NCI-H510A (cell line): ENCODE data around the gene BOLA2.
"Not testable (repeated sequence)": the region's sequence is repeated elsewhere in the genome, so short reads cannot be mapped to it uniquely, and the experiment has no call there.

Experiments used
- DNase-seq: peaks from one replicate; lab custom pipeline; 2025; lab: John Stamatoyannopoulos, UW

Gene BOLA2

GRCh38 chr16:29454269-29454668 lies at the start of gene BOLA2, which contains the start of gene SLX1B:
BOLA2 (minus strand) TSS chr16:29454351; CDS start chr16:29454253, 98 bp downstream.
SLX1B (plus strand) TSS chr16:29454533.
- not testable (repeated sequence) for DNase-seq

DNA sequence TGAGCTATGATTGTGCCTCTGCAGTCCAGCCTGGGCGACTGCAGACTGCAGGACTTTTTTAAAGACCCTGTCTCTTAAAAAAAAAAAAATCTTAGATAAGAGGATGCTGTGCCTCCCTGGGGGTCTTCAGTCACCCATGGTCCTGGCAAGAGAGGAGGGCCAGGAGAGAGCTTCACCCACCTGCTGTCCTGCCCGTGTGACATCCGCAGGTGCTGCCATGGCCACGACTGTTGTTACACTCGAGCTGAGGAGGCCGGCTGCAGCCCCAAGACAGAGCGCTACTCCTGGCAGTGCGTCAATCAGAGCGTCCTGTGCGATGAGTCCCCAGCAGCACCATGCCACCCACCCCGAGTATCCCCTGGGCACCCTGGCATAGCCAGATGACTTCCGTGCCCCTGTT lies 28.1 kb upstream of the BOLA2 start:
- DNase-seq = not testable (repeated sequence)

DNA sequence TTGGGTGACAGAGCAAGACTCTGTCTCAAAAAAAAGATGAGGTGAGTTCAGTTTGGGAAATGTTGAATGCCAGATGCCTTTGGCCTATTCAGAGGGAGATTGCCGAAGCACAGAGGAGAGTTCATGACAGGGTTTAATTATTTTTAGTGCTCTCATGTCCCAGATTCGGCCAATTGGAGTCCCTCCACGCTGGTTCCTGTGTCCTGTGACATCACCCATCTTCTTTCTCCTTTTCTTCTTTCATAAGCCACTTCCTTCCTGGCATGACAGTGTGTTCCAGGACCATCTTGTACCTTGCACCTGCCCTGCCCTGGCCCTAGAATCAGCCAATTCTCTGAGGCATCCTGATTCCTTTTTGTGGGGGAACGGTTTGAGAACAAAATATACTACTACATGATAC lies 17.9 kb upstream of the BOLA2 start:
- not testable (repeated sequence) for DNase-seq

DNA sequence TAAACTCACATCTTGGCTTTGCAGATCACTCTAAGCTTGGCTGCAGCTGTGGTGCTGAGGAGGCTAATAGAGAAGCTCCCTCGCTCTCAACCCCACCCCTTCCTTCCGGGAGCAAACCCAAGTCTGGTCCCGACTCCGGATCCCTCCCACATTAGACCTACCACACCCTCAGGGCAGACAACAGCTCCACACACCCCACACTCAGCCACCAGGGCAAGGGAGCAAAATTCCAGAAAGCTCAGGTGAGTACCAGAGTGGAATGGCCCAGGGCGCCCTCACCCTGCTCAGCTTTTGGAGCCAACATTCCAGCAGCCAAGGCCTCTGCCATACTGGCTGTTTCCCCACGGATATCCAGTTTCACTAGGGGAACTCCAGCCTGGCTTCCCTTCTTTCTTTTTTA lies 15.5 kb upstream of the BOLA2 start:
- not testable (repeated sequence) for DNase-seq

GRCh38 chr16:29467654-29468366 lies 13.7 kb upstream of the BOLA2 start:
- DNase-seq = not testable (repeated sequence)

GRCh38 chr16:29466904-29467303 lies 12.8 kb upstream of the BOLA2 start:
- DNase-seq = not testable (repeated sequence)

GRCh38 chr16:29465985-29466824 lies 12.1 kb upstream of the BOLA2 start:
- DNase-seq = not testable (repeated sequence)

- not testable (repeated sequence) for DNase-seq
Measured at GRCh38 chr16:29460647-29461030, 6.5 kb upstream of the BOLA2 start.

- not testable (repeated sequence) for DNase-seq
Measured at GRCh38 chr16:29459706-29460646, 5.8 kb upstream of the BOLA2 start, which contains the start of gene SULT1A4. SULT1A4 (plus strand) TSS chr16:29459913; CDS start chr16:29461386, 1,473 bp downstream.

GRCh38 chr16:29457660-29458059 lies 3.5 kb upstream of the BOLA2 start:
- DNase-seq = not testable (repeated sequence)

DNA sequence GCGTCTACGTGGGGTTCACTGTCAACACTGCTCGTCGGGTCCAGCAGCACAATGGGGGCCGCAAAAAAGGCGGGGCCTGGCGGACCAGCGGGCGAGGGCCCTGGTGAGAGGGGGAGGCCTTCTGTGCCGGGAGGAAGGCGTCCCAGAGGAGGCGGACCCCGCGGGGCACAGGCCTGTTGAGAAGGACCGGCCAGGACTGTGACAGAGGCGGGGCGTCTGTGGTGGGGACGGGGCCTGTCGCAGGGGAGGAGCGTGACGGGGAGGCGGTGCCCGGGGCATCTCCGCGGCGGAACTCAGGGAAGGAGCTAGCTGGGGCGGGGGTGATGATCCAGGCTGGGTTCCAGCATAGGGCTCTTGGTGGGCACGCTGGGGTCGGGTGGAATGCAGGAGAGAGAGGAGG lies 677 bp upstream of the BOLA2 start:
- not testable (repeated sequence) for DNase-seq

- not testable (repeated sequence) for DNase-seq
Measured at GRCh38 chr16:29453754-29454153, 397 bp downstream of the BOLA2 start.

- DNase-seq = not testable (repeated sequence)
Measured at GRCh38 chr16:29425390-29425789, 28.8 kb downstream of the BOLA2 start.

DNA sequence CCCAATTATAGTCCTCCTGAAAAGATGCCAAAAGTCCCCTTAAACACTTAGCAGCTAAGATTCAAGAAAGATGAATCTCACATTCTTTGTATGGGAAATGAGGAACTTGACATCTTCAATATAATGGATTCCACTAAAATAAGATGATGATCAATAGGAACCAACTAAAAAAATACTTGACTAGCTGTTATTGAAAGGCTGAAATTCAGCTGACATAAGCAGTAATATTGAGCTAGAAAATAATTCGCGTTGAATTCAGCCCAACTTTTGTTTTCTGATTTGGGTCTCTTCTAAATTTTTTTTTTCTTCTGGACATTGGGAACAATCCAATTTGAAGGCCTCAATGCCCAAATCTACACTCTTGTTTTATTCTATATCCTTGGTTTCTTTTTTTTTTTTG lies 30.6 kb downstream of the BOLA2 start:
- DNase-seq = not testable (repeated sequence)

DNA sequence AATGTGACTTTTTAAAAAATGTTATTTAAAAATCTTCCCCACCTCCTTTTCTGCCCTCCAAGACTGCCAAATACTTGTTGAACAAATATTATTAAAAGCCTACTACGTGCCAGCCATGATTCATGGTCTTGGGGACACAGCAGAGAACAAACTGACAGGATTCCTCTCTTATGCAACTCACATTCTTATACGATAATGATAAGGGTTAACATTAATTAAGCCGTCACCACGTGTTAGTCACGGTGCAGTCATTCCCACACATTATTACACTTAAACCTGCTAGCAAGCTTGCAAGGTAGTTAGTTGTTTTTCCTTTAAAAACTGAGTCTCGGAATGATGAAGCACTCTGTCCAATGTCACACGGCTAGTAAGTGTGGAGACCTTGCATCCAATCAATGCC lies 48.9 kb downstream of the BOLA2 start:
- not testable (repeated sequence) for DNase-seq
